HCT116 (cell line): ENCODE results near the gene HOXD9. TPM values are rescaled to one million over a fixed set of nuclear protein-coding genes. Genes with fewer than 3 reads are reported as not detected.

ENCODE experiments used
- ATAC-seq: fragments of 200-7000 bp; cut with Tn5 transposase; 2 replicates; pipeline ENCODE4 v1.9.1; 2020; ENCODE audit warnings: mild to moderate bottlenecking, moderate library complexity
- BruUV-seq: library from RNA; stranded (reverse); fragments of 400-500 nt; replicated peaks from 2 replicates; lab custom pipeline; 2021; lab: Mats Ljungman, UMichigan
- CTCF ChIA-PET: fragments of 300-600 bp; sonication (Branson Sonifier 250); formaldehyde crosslinking; loops from one replicate; lab custom pipeline; 2021; ENCODE audit warnings: antibody characterized with exemption; lab: Charles Lee
- POLR2A ChIA-PET: fragments of 300-600, 350-600 bp; sonication (Branson Sonifier 250); formaldehyde crosslinking; loops from one replicate; lab custom pipeline; 2021; ENCODE audit warnings: antibody characterized with exemption; lab: Charles Lee
- RAD21 ChIA-PET, 2 experiments: fragments of 300-600 bp; sonication (Branson Sonifier 250); formaldehyde crosslinking; loops; one replicate each; lab custom pipeline; 2023; ENCODE audit warnings: low total read pairs in 2 of 2; ENCODE audit not compliant: uncharacterized antibody in 2 of 2, unreplicated experiment in 2 of 2, low non-redundant PET in 1 of 2; lab: Charles Lee
- DNase-seq: peaks from one replicate; pipeline ENCODE4 v3.0.0-alpha.2; 2010; ENCODE audit warnings: low read depth, low spot score
- H2AFZ ChIP-seq: fragments of 200-600 bp; shearing (Covaris generic), sonication (generic); 2 replicates; pipeline ENCODE4 v1.6.1; 2017; ENCODE audit warnings: low read depth, mixed run types, mixed read lengths, antibody characterized with exemption, low read length; ENCODE audit not compliant: poor library complexity, severe bottlenecking
- H3K27ac ChIP-seq: 2 replicates; pipeline ENCODE4 v1.5.1; 2012; ENCODE audit warnings: low read depth, low read length
- H3K27me3 ChIP-seq: fragments of 200-600 bp; sonication (generic); 2 replicates; pipeline ENCODE4 v1.6.1; 2016; ENCODE audit warnings: mixed run types, low read length, mixed read lengths; ENCODE audit not compliant: insufficient read depth
- H3K36me3 ChIP-seq, 2 experiments: fragments of 200-500 bp in 1 of 2; fragments of 200-600 bp in 1 of 2; sonication (Bioruptor generic) in 1 of 2; sonication (generic) in 1 of 2; 2 replicates each; pipeline versions ENCODE4 v1.5.1 to v1.6.1; 2014 to 2016; ENCODE audit warnings: low read length in 2 of 2, inconsistent platforms in 1 of 2, mixed read lengths in 1 of 2, mixed run types in 1 of 2; ENCODE audit not compliant: insufficient read depth in 2 of 2, control insufficient read depth in 1 of 2
- H3K4me1 ChIP-seq, 2 experiments: fragments of 200-600 bp in 1 of 2; sonication (generic) in 1 of 2; 2 replicates each; pipeline versions ENCODE4 v1.5.1 to v1.6.1; 2012 to 2017; ENCODE audit warnings: low read length in 2 of 2, inconsistent platforms in 1 of 2, mild to moderate bottlenecking in 1 of 2, mixed read lengths in 1 of 2, mixed run types in 1 of 2, moderate library complexity in 1 of 2; ENCODE audit not compliant: insufficient read depth in 2 of 2, control insufficient read depth in 1 of 2
- H3K4me2 ChIP-seq: fragments of 200-600 bp; sonication (generic); 2 replicates; pipeline ENCODE4 v1.6.1; 2017; ENCODE audit warnings: mixed run types, low read length, mixed read lengths
- H3K4me3 ChIP-seq, 2 experiments: fragments of 200-600 bp in 1 of 2; sonication (generic) in 1 of 2; replicated peaks in 1 of 2; 2 replicates each; pipeline ENCODE4 v1.5.1; 2011 to 2016; ENCODE audit warnings: low read length in 2 of 2, control low read depth in 1 of 2, low read depth in 1 of 2, mild to moderate bottlenecking in 1 of 2, mixed read lengths in 1 of 2, mixed run types in 1 of 2
- H3K79me2 ChIP-seq: fragments of 200-600 bp; sonication (generic); 2 replicates; pipeline ENCODE4 v1.6.1; 2017; ENCODE audit warnings: mild to moderate bottlenecking, mixed run types, low read length, moderate library complexity, mixed read lengths; ENCODE audit not compliant: insufficient read depth
- H3K9ac ChIP-seq: fragments of 200-600 bp; sonication (generic); 2 replicates; pipeline ENCODE4 v1.6.1; 2016; ENCODE audit warnings: low read length, mixed read lengths
- H3K9me2 ChIP-seq: fragments of 200-600 bp; sonication (generic), shearing (Covaris generic); 2 replicates; pipeline ENCODE4 v1.6.1; 2017; ENCODE audit warnings: mixed run types, mild to moderate bottlenecking, moderate library complexity; ENCODE audit not compliant: insufficient read depth
- H3K9me3 ChIP-seq, 2 experiments: fragments of 200-500 bp in 1 of 2; fragments of 200-600 bp in 1 of 2; sonication (Bioruptor generic) in 1 of 2; sonication (generic) in 1 of 2; 2 replicates each; pipeline ENCODE4 v1.6.1; 2014 to 2017; ENCODE audit warnings: low read length in 2 of 2, mixed read lengths in 2 of 2, inconsistent platforms in 1 of 2, low read depth in 1 of 2, mild to moderate bottlenecking in 1 of 2, mixed run types in 1 of 2, moderate library complexity in 1 of 2; ENCODE audit not compliant: control insufficient read depth in 1 of 2, insufficient read depth in 1 of 2
- H4K20me1 ChIP-seq: fragments of 200-600 bp; sonication (generic), shearing (Covaris generic); 2 replicates; pipeline ENCODE4 v1.6.1; 2017; ENCODE audit warnings: mixed run types, mild to moderate bottlenecking, moderate library complexity; ENCODE audit not compliant: insufficient read depth
- CBX3 ChIP-seq: IDR thresholded peaks from 2 replicates; pipeline ENCODE4 v1.6.1; 2012; ENCODE audit warnings: low read depth
- CEBPB ChIP-seq: IDR thresholded peaks from 2 replicates; pipeline ENCODE4 v1.6.1; 2012; ENCODE audit warnings: low read depth
- EZH2 ChIP-seq: fragments of 200-600 bp; sonication (generic); IDR thresholded peaks from 2 replicates; pipeline ENCODE4 v1.6.1; 2017; ENCODE audit warnings: antibody characterized with exemption, mixed run types
- EZH2phosphoT487 ChIP-seq: fragments of 200-600 bp; IDR thresholded peaks from 2 replicates; pipeline ENCODE4 v1.6.1; 2018; ENCODE audit warnings: antibody characterized with exemption, borderline replicate concordance
- FOSL1 ChIP-seq: IDR thresholded peaks from 2 replicates; pipeline ENCODE4 v1.6.1; 2012; ENCODE audit warnings: low read depth
- JUND ChIP-seq: IDR thresholded peaks from 2 replicates; pipeline ENCODE4 v1.6.1; 2012
- POLR2A ChIP-seq: IDR thresholded peaks from 2 replicates; pipeline ENCODE4 v1.7.0; 2011; ENCODE audit warnings: borderline replicate concordance; ENCODE audit not compliant: insufficient read depth, insufficient read length; ENCODE audit errors: extremely low read depth
- RAD21 ChIP-seq: IDR thresholded peaks from 2 replicates; pipeline ENCODE4 v1.6.1; 2012; ENCODE audit warnings: low read depth, mild to moderate bottlenecking
- SP1 ChIP-seq: IDR thresholded peaks from 2 replicates; pipeline ENCODE4 v1.6.1; 2012; ENCODE audit warnings: low read depth
- SRF ChIP-seq: IDR thresholded peaks from 2 replicates; pipeline ENCODE4 v1.6.1; 2012; ENCODE audit warnings: low read depth
- TCF7L2 ChIP-seq: IDR thresholded peaks from 2 replicates; pipeline ENCODE4 v1.7.0; 2011; ENCODE audit warnings: borderline replicate concordance, inconsistent platforms; ENCODE audit not compliant: insufficient read depth, insufficient read length; ENCODE audit errors: extremely low read depth
- YY1 ChIP-seq: IDR thresholded peaks from 2 replicates; pipeline ENCODE4 v1.6.1; 2011; ENCODE audit warnings: low read length, low read depth, moderate library complexity, mild to moderate bottlenecking; ENCODE audit not compliant: insufficient replicate concordance; ENCODE audit errors: extremely low read depth
- intact Hi-C: fragments of 100-400 bp; cut with micrococcal nuclease; formaldehyde crosslinking; loops from 2 replicates; pipeline ENCODE4 v1.10.0; 2022
- total RNA-seq: library from RNA; stranded (reverse); gene quantifications from one replicate; pipeline ENCODE4 v1.2.1, GENCODE V29; 2021; ENCODE audit not compliant: unreplicated experiment
- TF ChIP-seq, protein P1 (sequence below): IDR thresholded peaks from 2 replicates; pipeline ENCODE4 v1.6.1; 2011; ENCODE audit warnings: mild to moderate bottlenecking, low read length, moderate library complexity; ENCODE audit not compliant: insufficient replicate concordance; ENCODE audit errors: extremely low read depth
- TF ChIP-seq, protein P2 (sequence below): IDR thresholded peaks from 2 replicates; pipeline ENCODE4 v1.6.1; 2012; ENCODE audit warnings: low read depth
- TF ChIP-seq, protein P3 (sequence below), 3 experiments: fragments of 200-600 bp in 1 of 3; sonication (generic) in 1 of 3; IDR thresholded peaks in 2 of 3; conservative IDR thresholded peaks in 1 of 3; 2 replicates each; pipeline ENCODE4 v1.5.1; 2012 to 2017; ENCODE audit warnings: low read depth in 2 of 3, low read length in 2 of 3, antibody characterized with exemption in 1 of 3, borderline replicate concordance in 1 of 3, control low read depth in 1 of 3, mild to moderate bottlenecking in 1 of 3, mixed read lengths in 1 of 3, mixed run types in 1 of 3, moderate library complexity in 1 of 3; ENCODE audit not compliant: insufficient read depth in 1 of 3
- TF ChIP-seq, protein P4 (sequence below): IDR thresholded peaks from 2 replicates; pipeline ENCODE4 v1.6.1; 2012

The HOXD9 gene
- total RNA-seq, 1 experiment from 2014 or later = not detected

DNA sequence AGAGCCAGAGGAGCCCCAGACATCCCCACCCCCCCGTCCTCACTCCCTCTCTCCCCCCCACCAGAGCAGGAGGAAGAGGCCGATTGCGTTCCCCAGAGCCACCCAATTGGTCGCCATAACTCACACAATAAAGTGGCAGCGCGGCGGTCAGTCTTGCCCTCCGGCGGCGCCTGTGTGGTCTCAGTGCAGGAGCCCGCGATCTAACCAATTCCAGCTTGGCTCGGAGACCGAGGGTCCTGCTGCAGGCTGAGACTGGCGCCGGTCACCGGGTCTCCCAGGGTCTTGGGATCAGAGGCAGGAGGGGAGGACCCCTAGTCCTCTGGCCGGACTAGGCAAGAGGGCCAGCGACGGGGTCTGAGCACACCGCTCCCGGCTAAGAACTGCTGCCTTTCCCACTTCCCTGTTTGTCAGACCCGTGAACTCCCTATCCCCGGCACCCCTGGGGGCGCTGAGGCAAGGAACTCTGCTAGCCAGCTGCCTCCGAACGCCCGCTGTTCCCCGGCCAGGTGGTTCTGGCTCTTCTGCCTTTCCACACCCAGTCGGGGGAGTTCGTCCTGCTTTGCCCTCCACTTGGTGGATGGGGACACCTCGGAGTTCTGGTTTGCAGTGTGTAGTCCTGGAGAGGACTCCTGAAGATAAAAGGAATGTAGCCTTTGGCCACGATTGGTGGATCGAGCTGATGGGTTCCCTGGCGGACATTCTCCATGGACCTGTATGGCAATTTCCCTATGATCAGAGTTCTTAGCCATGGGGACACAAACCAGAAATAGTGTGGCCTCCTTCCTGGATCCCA is 24.0 kb upstream of the HOXD9 start:
- Histone ChIP-seq H3K4me1 (peaks cover 5 to 18% of the 10 kb centered on the region in 2 experiments; a peak in 3 of 4 replicates), H3K4me2 (peak overlapping the region; percentile 96; the same call in 1 of the 2 replicates), H3K4me3 (peak overlapping the region in 1 of 2 experiments; percentile 64; a peak in 1 of 4 replicates), H3K9ac (no peak overlapping the region)
- intact Hi-C loops = loop anchor here (5.0 kb wide), 1 partner anchor 1326 kb away; no protein-coding TSS in a partner anchor
- ChIA-PET RAD21 (interaction anchor here in 1 of 2 experiments (0.7 kb wide), 1 partner anchor 731 kb away, joined by 3 read pairs; no protein-coding TSS in a partner anchor), POLR2A (no interaction called here)
- TF ChIP-seq YY1 = no peak
- no peak for TF ChIP-seq TCF7L2
- TF ChIP-seq RAD21 = no peak
- TF ChIP-seq, protein P1, sequence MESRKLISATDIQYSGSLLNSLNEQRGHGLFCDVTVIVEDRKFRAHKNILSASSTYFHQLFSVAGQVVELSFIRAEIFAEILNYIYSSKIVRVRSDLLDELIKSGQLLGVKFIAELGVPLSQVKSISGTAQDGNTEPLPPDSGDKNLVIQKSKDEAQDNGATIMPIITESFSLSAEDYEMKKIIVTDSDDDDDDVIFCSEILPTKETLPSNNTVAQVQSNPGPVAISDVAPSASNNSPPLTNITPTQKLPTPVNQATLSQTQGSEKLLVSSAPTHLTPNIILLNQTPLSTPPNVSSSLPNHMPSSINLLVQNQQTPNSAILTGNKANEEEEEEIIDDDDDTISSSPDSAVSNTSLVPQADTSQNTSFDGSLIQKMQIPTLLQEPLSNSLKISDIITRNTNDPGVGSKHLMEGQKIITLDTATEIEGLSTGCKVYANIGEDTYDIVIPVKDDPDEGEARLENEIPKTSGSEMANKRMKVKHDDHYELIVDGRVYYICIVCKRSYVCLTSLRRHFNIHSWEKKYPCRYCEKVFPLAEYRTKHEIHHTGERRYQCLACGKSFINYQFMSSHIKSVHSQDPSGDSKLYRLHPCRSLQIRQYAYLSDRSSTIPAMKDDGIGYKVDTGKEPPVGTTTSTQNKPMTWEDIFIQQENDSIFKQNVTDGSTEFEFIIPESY = no peak
- TF ChIP-seq, protein P2, sequence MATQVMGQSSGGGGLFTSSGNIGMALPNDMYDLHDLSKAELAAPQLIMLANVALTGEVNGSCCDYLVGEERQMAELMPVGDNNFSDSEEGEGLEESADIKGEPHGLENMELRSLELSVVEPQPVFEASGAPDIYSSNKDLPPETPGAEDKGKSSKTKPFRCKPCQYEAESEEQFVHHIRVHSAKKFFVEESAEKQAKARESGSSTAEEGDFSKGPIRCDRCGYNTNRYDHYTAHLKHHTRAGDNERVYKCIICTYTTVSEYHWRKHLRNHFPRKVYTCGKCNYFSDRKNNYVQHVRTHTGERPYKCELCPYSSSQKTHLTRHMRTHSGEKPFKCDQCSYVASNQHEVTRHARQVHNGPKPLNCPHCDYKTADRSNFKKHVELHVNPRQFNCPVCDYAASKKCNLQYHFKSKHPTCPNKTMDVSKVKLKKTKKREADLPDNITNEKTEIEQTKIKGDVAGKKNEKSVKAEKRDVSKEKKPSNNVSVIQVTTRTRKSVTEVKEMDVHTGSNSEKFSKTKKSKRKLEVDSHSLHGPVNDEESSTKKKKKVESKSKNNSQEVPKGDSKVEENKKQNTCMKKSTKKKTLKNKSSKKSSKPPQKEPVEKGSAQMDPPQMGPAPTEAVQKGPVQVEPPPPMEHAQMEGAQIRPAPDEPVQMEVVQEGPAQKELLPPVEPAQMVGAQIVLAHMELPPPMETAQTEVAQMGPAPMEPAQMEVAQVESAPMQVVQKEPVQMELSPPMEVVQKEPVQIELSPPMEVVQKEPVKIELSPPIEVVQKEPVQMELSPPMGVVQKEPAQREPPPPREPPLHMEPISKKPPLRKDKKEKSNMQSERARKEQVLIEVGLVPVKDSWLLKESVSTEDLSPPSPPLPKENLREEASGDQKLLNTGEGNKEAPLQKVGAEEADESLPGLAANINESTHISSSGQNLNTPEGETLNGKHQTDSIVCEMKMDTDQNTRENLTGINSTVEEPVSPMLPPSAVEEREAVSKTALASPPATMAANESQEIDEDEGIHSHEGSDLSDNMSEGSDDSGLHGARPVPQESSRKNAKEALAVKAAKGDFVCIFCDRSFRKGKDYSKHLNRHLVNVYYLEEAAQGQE = no peak
- no peak for TF ChIP-seq JUND
- TF ChIP-seq, protein P3, sequence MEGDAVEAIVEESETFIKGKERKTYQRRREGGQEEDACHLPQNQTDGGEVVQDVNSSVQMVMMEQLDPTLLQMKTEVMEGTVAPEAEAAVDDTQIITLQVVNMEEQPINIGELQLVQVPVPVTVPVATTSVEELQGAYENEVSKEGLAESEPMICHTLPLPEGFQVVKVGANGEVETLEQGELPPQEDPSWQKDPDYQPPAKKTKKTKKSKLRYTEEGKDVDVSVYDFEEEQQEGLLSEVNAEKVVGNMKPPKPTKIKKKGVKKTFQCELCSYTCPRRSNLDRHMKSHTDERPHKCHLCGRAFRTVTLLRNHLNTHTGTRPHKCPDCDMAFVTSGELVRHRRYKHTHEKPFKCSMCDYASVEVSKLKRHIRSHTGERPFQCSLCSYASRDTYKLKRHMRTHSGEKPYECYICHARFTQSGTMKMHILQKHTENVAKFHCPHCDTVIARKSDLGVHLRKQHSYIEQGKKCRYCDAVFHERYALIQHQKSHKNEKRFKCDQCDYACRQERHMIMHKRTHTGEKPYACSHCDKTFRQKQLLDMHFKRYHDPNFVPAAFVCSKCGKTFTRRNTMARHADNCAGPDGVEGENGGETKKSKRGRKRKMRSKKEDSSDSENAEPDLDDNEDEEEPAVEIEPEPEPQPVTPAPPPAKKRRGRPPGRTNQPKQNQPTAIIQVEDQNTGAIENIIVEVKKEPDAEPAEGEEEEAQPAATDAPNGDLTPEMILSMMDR (IDR thresholded peaks at IDR 0.05 in 2 of 3, conservative IDR thresholded peaks at IDR 0.05 in 1 of 3; ENCODE audit: borderline replicate concordance in 1 of 3, insufficient read depth in 1 of 3, low read depth in 2 of 3, low read length in 2 of 3) = no peak
- no peak for TF ChIP-seq FOSL1
- TF ChIP-seq EZH2 = no peak
- TF ChIP-seq SRF = no peak
- no peak for TF ChIP-seq POLR2A
- TF ChIP-seq, protein P4, sequence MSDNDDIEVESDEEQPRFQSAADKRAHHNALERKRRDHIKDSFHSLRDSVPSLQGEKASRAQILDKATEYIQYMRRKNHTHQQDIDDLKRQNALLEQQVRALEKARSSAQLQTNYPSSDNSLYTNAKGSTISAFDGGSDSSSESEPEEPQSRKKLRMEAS = no peak
- no peak for TF ChIP-seq EZH2phosphoT487
- no peak for TF ChIP-seq CEBPB
- no peak for TF ChIP-seq SP1
- TF ChIP-seq CBX3 = no peak
- TF ChIP-seq, all 23 proteins: peak for 0
- Histone ChIP-seq H3K36me3 (no peaks in the 10 kb centered on the region), H3K27me3 (no peaks in the 10 kb centered on the region), H4K20me1 (no peaks in the 10 kb centered on the region), H2AFZ (peak overlapping the region; percentile 96), H3K9me2 (no peaks in the 10 kb centered on the region), H3K9me3 (no peaks in the 10 kb centered on the region), H3K79me2 (no peaks in the 10 kb centered on the region), H3K27ac (no peak overlapping the region)
- DNase-seq = no peak
- no TSS peak for BruUV-seq
- ATAC-seq = no peak
- CTCF ChIA-PET = interaction anchor here (0.6 to 2.6 kb wide), 5 partner anchors 409 to 1398 kb away, joined by 3 to 24 read pairs (median 5); no protein-coding TSS in a partner anchor
